ENCODE results near the gene DDX24.

DDX24 gene

GRCh38 chr14:94040247-94040646, 40.8 kb downstream of the DDX24 start:
- Histone ChIP-seq H3K4me3 (ENCODE audit: low read length) (no peak overlapping the region), H3K18ac (ENCODE audit: low read length) (no peak overlapping the region), H3K27me3 (ENCODE audit: insufficient read depth, low read length, poor library complexity) (no peaks in the 10 kb centered on the region), H3K4me2 (ENCODE audit: low read length) (no peak overlapping the region), H3K23ac (ENCODE audit: low read length) (no peak overlapping the region), H2BK5ac (ENCODE audit: low read length) (no peak overlapping the region), H2BK120ac (ENCODE audit: low read depth, low read length) (no peak overlapping the region), H3K27ac (ENCODE audit: low read depth, low read length) (no peak overlapping the region), H4K5ac (ENCODE audit: low read length) (no peak overlapping the region), H4K8ac (ENCODE audit: low read depth, low read length) (no peak overlapping the region), H3K79me1 (ENCODE audit: low read length) (no peaks in the 10 kb centered on the region), H3K4me1 (ENCODE audit: control insufficient read depth, low read depth, low read length) (peaks cover 1% of the 10 kb centered on the region), H2AK5ac (ENCODE audit: low read length) (no peak overlapping the region), H3K36me3 (ENCODE audit: control insufficient read depth, insufficient read depth, low read length) (peaks cover 4% of the 10 kb centered on the region), H3K9ac (ENCODE audit: low read length) (no peak overlapping the region), H3K79me2 (ENCODE audit: control insufficient read depth, insufficient read depth, low read length) (no peaks in the 10 kb centered on the region), H3K4ac (ENCODE audit: low read depth, low read length) (no peak overlapping the region), H2BK15ac (replicated peaks; ENCODE audit: low read depth) (no peak overlapping the region), H3K56ac (ENCODE audit: low read length) (no peak overlapping the region)
- no peak for DNase-seq
- WGBS (ENCODE audit: extremely low coverage, insufficient coverage, low lambda C conversion rate): no CpG with 5 or more reads among the region's 5 CpGs

GRCh38 chr14:94038921-94039629, 41.9 kb downstream of the DDX24 start:
- H2BK5ac ChIP-seq (ENCODE audit: low read length): no peak overlapping the region
- no peak overlapping the region for H2BK120ac ChIP-seq (ENCODE audit: low read depth, low read length)
- no peak overlapping the region for H3K4me2 ChIP-seq (ENCODE audit: low read length)
- no peaks in the 10 kb centered on the region for H3K36me3 ChIP-seq (ENCODE audit: control insufficient read depth, insufficient read depth, low read length)
- H3K4ac ChIP-seq (ENCODE audit: low read depth, low read length): no peak overlapping the region
- WGBS (ENCODE audit: extremely low coverage, insufficient coverage, low lambda C conversion rate): no CpG with 5 or more reads among the region's 11 CpGs
- H3K27me3 ChIP-seq (ENCODE audit: insufficient read depth, low read length, poor library complexity): no peaks in the 10 kb centered on the region
- H3K18ac ChIP-seq (ENCODE audit: low read length): no peak overlapping the region
- H3K79me1 ChIP-seq (ENCODE audit: low read length): no peaks in the 10 kb centered on the region
- no peak overlapping the region for H2AK5ac ChIP-seq (ENCODE audit: low read length)
- H4K8ac ChIP-seq (ENCODE audit: low read depth, low read length): no peak overlapping the region
- no peak overlapping the region for H2BK15ac ChIP-seq (replicated peaks; ENCODE audit: low read depth)
- no peak overlapping the region for H3K4me3 ChIP-seq (ENCODE audit: low read length)
- H3K9ac ChIP-seq (ENCODE audit: low read length): no peak overlapping the region
- H4K5ac ChIP-seq (ENCODE audit: low read length): no peak overlapping the region
- H3K4me1 ChIP-seq (ENCODE audit: control insufficient read depth, low read depth, low read length): peaks cover 1% of the 10 kb centered on the region
- H3K79me2 ChIP-seq (ENCODE audit: control insufficient read depth, insufficient read depth, low read length): no peaks in the 10 kb centered on the region
- H3K23ac ChIP-seq (ENCODE audit: low read length): no peak overlapping the region
- H3K27ac ChIP-seq (ENCODE audit: low read depth, low read length): no peak overlapping the region
- no peak overlapping the region for H3K56ac ChIP-seq (ENCODE audit: low read length)
- DNase-seq: no peak

GRCh38 chr14:94038510-94038909, 42.5 kb downstream of the DDX24 start:
- no peak overlapping the region for H3K18ac ChIP-seq (ENCODE audit: low read length)
- no peak overlapping the region for H2AK5ac ChIP-seq (ENCODE audit: low read length)
- no peak overlapping the region for H3K27ac ChIP-seq (ENCODE audit: low read depth, low read length)
- H3K9ac ChIP-seq (ENCODE audit: low read length): no peak overlapping the region
- no peaks in the 10 kb centered on the region for H3K79me2 ChIP-seq (ENCODE audit: control insufficient read depth, insufficient read depth, low read length)
- H3K23ac ChIP-seq (ENCODE audit: low read length): no peak overlapping the region
- no peak overlapping the region for H2BK5ac ChIP-seq (ENCODE audit: low read length)
- H3K36me3 ChIP-seq (ENCODE audit: control insufficient read depth, insufficient read depth, low read length): no peaks in the 10 kb centered on the region
- H3K4ac ChIP-seq (ENCODE audit: low read depth, low read length): no peak overlapping the region
- H2BK15ac ChIP-seq (replicated peaks; ENCODE audit: low read depth): no peak overlapping the region
- DNase-seq: no peak
- H2BK120ac ChIP-seq (ENCODE audit: low read depth, low read length): no peak overlapping the region
- H3K4me2 ChIP-seq (ENCODE audit: low read length): no peak overlapping the region
- no peak overlapping the region for H3K4me3 ChIP-seq (ENCODE audit: low read length)
- H4K8ac ChIP-seq (ENCODE audit: low read depth, low read length): no peak overlapping the region
- no peaks in the 10 kb centered on the region for H3K79me1 ChIP-seq (ENCODE audit: low read length)
- H3K4me1 ChIP-seq (ENCODE audit: control insufficient read depth, low read depth, low read length): peaks cover 1% of the 10 kb centered on the region
- WGBS (ENCODE audit: extremely low coverage, insufficient coverage, low lambda C conversion rate): no CpG with 5 or more reads among the region's 7 CpGs
- no peak overlapping the region for H3K56ac ChIP-seq (ENCODE audit: low read length)
- no peaks in the 10 kb centered on the region for H3K27me3 ChIP-seq (ENCODE audit: insufficient read depth, low read length, poor library complexity)
- H4K5ac ChIP-seq (ENCODE audit: low read length): no peak overlapping the region

- H3K4ac ChIP-seq (ENCODE audit: low read depth, low read length): no peak overlapping the region
- no peak overlapping the region for H3K56ac ChIP-seq (ENCODE audit: low read length)
- no peaks in the 10 kb centered on the region for H3K79me1 ChIP-seq (ENCODE audit: low read length)
- DNase-seq: no peak
- H3K9ac ChIP-seq (ENCODE audit: low read length): no peak overlapping the region
- no peak overlapping the region for H4K5ac ChIP-seq (ENCODE audit: low read length)
- H2BK5ac ChIP-seq (ENCODE audit: low read length): no peak overlapping the region
- no peak overlapping the region for H3K4me2 ChIP-seq (ENCODE audit: low read length)
- H3K23ac ChIP-seq (ENCODE audit: low read length): no peak overlapping the region
- no CpG with 5 or more reads among the region's 9 CpGs for WGBS (ENCODE audit: extremely low coverage, insufficient coverage, low lambda C conversion rate)
- H2BK120ac ChIP-seq (ENCODE audit: low read depth, low read length): no peak overlapping the region
- no peaks in the 10 kb centered on the region for H3K27me3 ChIP-seq (ENCODE audit: insufficient read depth, low read length, poor library complexity)
- no peaks in the 10 kb centered on the region for H3K36me3 ChIP-seq (ENCODE audit: control insufficient read depth, insufficient read depth, low read length)
- H3K79me2 ChIP-seq (ENCODE audit: control insufficient read depth, insufficient read depth, low read length): no peaks in the 10 kb centered on the region
- H3K4me1 ChIP-seq (ENCODE audit: control insufficient read depth, low read depth, low read length): peaks cover 1% of the 10 kb centered on the region
- H2AK5ac ChIP-seq (ENCODE audit: low read length): no peak overlapping the region
- H2BK15ac ChIP-seq (replicated peaks; ENCODE audit: low read depth): no peak overlapping the region
- no peak overlapping the region for H4K8ac ChIP-seq (ENCODE audit: low read depth, low read length)
- H3K18ac ChIP-seq (ENCODE audit: low read length): no peak overlapping the region
- H3K4me3 ChIP-seq (ENCODE audit: low read length): no peak overlapping the region
- H3K27ac ChIP-seq (ENCODE audit: low read depth, low read length): no peak overlapping the region
These were observed 43.0 kb downstream of the DDX24 start for GRCh38 chr14:94037954-94038353.

GRCh38 chr14:94036313-94037167, 44.5 kb downstream of the DDX24 start:
- peak; percentile 95 for DNase-seq
- WGBS (ENCODE audit: extremely low coverage, insufficient coverage, low lambda C conversion rate): no CpG with 5 or more reads among the region's 12 CpGs

More at GRCh38 chr14:94036313-94037167, 44.5 kb downstream of the DDX24 start:
- H2AK5ac ChIP-seq (ENCODE audit: low read length): no peak overlapping the region
- H3K4me1 ChIP-seq (ENCODE audit: control insufficient read depth, low read depth, low read length): peaks cover 1% of the 10 kb centered on the region
- H3K27me3 ChIP-seq (ENCODE audit: insufficient read depth, low read length, poor library complexity): no peaks in the 10 kb centered on the region
- no peak overlapping the region for H2BK120ac ChIP-seq (ENCODE audit: low read depth, low read length)
- no peak overlapping the region for H3K4me3 ChIP-seq (ENCODE audit: low read length)
- peak overlapping the region; percentile 37 for H3K9ac ChIP-seq (ENCODE audit: low read length)
- no peak overlapping the region for H2BK5ac ChIP-seq (ENCODE audit: low read length)
- no peak overlapping the region for H4K8ac ChIP-seq (ENCODE audit: low read depth, low read length)
- no peak overlapping the region for H3K4me2 ChIP-seq (ENCODE audit: low read length)
- no peaks in the 10 kb centered on the region for H3K36me3 ChIP-seq (ENCODE audit: control insufficient read depth, insufficient read depth, low read length)
- no peaks in the 10 kb centered on the region for H3K79me2 ChIP-seq (ENCODE audit: control insufficient read depth, insufficient read depth, low read length)
- H3K4ac ChIP-seq (ENCODE audit: low read depth, low read length): no peak overlapping the region
- no peaks in the 10 kb centered on the region for H3K79me1 ChIP-seq (ENCODE audit: low read length)
- no peak overlapping the region for H3K27ac ChIP-seq (ENCODE audit: low read depth, low read length)
- no peak overlapping the region for H4K5ac ChIP-seq (ENCODE audit: low read length)
- H2BK15ac ChIP-seq (replicated peaks; ENCODE audit: low read depth): no peak overlapping the region
- no peak overlapping the region for H3K23ac ChIP-seq (ENCODE audit: low read length)
- peak overlapping the region; percentile 31 for H3K56ac ChIP-seq (ENCODE audit: low read length)
- no peak overlapping the region for H3K18ac ChIP-seq (ENCODE audit: low read length)

Data from mesendoderm (in vitro differentiated cells).